Hair follicle dermal papilla cell (primary cell): Measurements from ENCODE around the gene C15orf40. TPM values are rescaled to one million over a fixed set of nuclear protein-coding genes. Genes with fewer than 3 reads are reported as not detected.

ENCODE experiments used
- total RNA-seq: library from RNA; depleted of rRNA; stranded (reverse); fragments of >200 nt; gene quantifications from 2 replicates; pipeline ENCODE4 v1.2.3, GENCODE V29; 2012

The C15orf40 gene
- 13.3 and 15.7 TPM in 2 replicates for total RNA-seq

GRCh38 chr15:83011271-83012075 lies at the start of gene C15orf40:
C15orf40 (minus strand) TSS chr15:83011639; CDS start chr15:83011607, 32 bp downstream.

GRCh38 chr15:82985688-82986441 lies 25.6 kb downstream of the C15orf40 start, which contains the start of gene RAMAC:
RAMAC (plus strand) TSS chr15:82986210; CDS start chr15:82989019, 2,809 bp downstream.

GRCh38 chr15:82952158-82953081 lies 59.0 kb downstream of the C15orf40 start, which contains the start of gene HOMER2:
HOMER2 (minus strand) TSS chr15:82952720; CDS start chr15:82952535, 185 bp downstream.

Other genes starting within 250 kb of the C15orf40 start
- under 0.01 TPM in 1 of 2 replicates, not detected in the other for gene FSD2, start 205.6 kb downstream of the C15orf40 start, total RNA-seq
- gene WHAMM, start 202.0 kb downstream of the C15orf40 start, total RNA-seq, result 6.3 and 6.9 TPM in 2 replicates
- 16.4 and 28.1 TPM in 2 replicates for gene HOMER2, start 58.9 kb downstream of the C15orf40 start, total RNA-seq
- gene RAMAC, start 25.4 kb downstream of the C15orf40 start, total RNA-seq, result 16.9 and 21.3 TPM in 2 replicates
- 75.0 and 89.6 TPM in 2 replicates for gene BTBD1, start 55.6 kb upstream of the C15orf40 start, total RNA-seq
- 0.16 TPM in 1 of 2 replicates, not detected in the other for gene TM6SF1, start 96.0 kb upstream of the C15orf40 start, total RNA-seq
- 29.8 and 38.6 TPM in 2 replicates for gene HDGFL3, start 196.2 kb upstream of the C15orf40 start, total RNA-seq